HG02943 (cell line): ENCODE measurements around the gene FZR1.
A peak's percentile ranks its signal among the peaks of the same experiment; 100 is the strongest.
"Not testable (repeated sequence)": the region's sequence is repeated elsewhere in the genome, so short reads cannot be mapped to it uniquely, and the experiment has no call there.

Experiments
- ATAC-seq: cut with Tn5 transposase; IDR thresholded peaks from one replicate; pipeline ENCODE4 v1.9.1; 2021; ENCODE audit warnings: mild to moderate bottlenecking, low read depth, moderate library complexity; ENCODE audit not compliant: unreplicated experiment

FZR1 gene

GRCh38 chr19:3563709-3564524, 57.8 kb downstream of the FZR1 start:
- ATAC-seq: no peak

GRCh38 chr19:3565139-3565538, 59.0 kb downstream of the FZR1 start:
- ATAC-seq: no peak

GRCh38 chr19:3570042-3570441, 63.9 kb downstream of the FZR1 start:
- not testable (repeated sequence) for ATAC-seq

- ATAC-seq: no peak
Measured at GRCh38 chr19:3570606-3571011, 64.5 kb downstream of the FZR1 start.

- ATAC-seq: peak; percentile 79
Measured at GRCh38 chr19:3572132-3572854, 66.2 kb downstream of the FZR1 start.

- peak; percentile 2 for ATAC-seq
Measured at GRCh38 chr19:3572855-3573161, 66.7 kb downstream of the FZR1 start, which contains the start of gene HMG20B. TSS of gene HMG20B (plus strand) at chr19:3572944. CDS start at chr19:3573310, 366 bp downstream.

- peak; percentile 1 for ATAC-seq
Measured at GRCh38 chr19:3573162-3573857, 67.2 kb downstream of the FZR1 start.

- no peak for ATAC-seq
Measured at GRCh38 chr19:3573858-3574637, 67.9 kb downstream of the FZR1 start.

- ATAC-seq: no peak
Measured at GRCh38 chr19:3575260-3575741, 69.2 kb downstream of the FZR1 start.

- ATAC-seq: no peak
Measured at GRCh38 chr19:3575949-3576673, 70.0 kb downstream of the FZR1 start.

- no peak for ATAC-seq
Measured at GRCh38 chr19:3576696-3577443, 70.8 kb downstream of the FZR1 start.

GRCh38 chr19:3577723-3578344, 71.7 kb downstream of the FZR1 start:
- ATAC-seq: no peak

- ATAC-seq: no peak
Measured at GRCh38 chr19:3578390-3578789, 72.3 kb downstream of the FZR1 start.

GRCh38 chr19:3580156-3580934, 74.2 kb downstream of the FZR1 start:
- ATAC-seq: no peak

- ATAC-seq: not testable (repeated sequence)
Measured at GRCh38 chr19:3581792-3582191, 75.7 kb downstream of the FZR1 start.

GRCh38 chr19:3584036-3584802, 78.1 kb downstream of the FZR1 start:
- not testable (repeated sequence) for ATAC-seq
